Colon (tissue), 2 donors: ENCODE measurements around the gene BCAS1.

ENCODE experiments used
- FAIRE-seq: peaks from 2 replicates; lab custom pipeline; 2012; peaks lifted over from hg19 to GRCh38; lab: Jason Lieb, UNC
- donor health status: control.
- donor health status: control.

Gene BCAS1, protein sequence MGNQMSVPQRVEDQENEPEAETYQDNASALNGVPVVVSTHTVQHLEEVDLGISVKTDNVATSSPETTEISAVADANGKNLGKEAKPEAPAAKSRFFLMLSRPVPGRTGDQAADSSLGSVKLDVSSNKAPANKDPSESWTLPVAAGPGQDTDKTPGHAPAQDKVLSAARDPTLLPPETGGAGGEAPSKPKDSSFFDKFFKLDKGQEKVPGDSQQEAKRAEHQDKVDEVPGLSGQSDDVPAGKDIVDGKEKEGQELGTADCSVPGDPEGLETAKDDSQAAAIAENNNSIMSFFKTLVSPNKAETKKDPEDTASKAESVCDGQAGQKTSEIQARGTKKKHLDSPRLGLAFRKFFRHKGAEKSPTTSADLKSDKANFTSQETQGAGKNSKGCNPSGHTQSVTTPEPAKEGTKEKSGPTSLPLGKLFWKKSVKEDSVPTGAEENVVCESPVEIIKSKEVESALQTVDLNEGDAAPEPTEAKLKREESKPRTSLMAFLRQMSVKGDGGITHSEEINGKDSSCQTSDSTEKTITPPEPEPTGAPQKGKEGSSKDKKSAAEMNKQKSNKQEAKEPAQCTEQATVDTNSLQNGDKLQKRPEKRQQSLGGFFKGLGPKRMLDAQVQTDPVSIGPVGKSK

DNA sequence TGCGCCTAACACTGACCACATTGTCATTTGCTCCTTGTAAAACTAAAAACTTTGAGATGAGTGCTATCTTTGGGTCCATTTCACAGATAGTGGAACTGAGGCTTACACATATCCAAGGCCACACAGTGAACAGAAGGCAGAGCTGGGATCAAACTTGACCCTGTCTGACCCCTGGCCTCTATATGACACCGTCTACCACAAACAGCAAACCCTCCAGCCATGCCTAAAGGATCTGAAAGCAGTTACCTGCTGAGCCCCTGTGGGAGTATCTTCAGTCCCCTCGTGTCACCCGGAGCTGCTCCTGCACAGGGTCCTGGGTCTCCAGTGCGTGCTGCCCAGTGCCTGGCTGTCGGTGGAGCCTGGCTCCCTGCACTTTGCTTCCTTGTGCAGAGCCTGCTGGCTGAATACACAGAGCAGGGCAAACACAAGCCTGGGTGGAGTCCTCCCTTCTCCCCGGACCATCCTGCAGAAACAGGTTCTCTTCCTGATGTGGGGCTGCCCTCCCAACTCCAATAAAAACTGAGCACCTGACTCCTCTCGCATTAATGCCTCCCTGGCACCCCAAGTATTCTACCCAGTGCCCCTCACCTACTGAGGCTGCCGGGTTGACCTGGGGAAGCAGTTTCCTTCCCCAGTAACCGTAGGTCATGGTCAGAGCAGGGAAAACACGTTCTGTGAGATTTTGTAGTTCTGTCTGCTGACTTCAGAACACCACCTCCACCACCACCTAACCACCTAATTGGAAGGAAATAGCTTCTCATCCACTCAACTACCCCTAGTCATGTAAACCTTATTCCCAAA, at the start of gene BCAS1:
TSS of gene BCAS1 (minus strand) at position 408 of the 801 bp plus-strand sequence. CDS start 11,876 bp downstream, outside the sequence.
- FAIRE-seq = no peak

DNA sequence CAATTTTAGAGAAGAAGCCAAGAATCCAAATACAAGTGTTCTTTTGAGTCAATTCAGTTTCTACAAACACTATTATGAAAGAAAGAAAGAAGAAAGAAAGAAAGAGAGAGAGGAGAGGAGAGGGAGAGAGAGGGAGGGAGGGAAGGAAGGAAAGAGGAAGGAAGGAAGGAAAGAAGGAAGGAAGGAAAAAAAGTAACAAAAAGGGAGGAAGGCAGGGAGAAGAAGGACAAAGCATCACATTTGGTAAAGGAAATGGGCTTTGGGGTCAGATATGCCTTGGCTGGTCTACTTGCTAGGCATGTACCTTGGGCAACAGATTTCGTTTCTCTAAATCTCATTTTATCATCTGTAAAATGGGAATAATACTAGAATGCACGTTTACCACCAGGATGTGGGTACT, 49.4 kb upstream of the BCAS1 start:
- no peak for FAIRE-seq

- FAIRE-seq = no peak
Observed at GRCh38 chr20:54118220-54119001, 48.0 kb upstream of the BCAS1 start.

GRCh38 chr20:54116550-54117235, 46.3 kb upstream of the BCAS1 start:
- no peak for FAIRE-seq

DNA sequence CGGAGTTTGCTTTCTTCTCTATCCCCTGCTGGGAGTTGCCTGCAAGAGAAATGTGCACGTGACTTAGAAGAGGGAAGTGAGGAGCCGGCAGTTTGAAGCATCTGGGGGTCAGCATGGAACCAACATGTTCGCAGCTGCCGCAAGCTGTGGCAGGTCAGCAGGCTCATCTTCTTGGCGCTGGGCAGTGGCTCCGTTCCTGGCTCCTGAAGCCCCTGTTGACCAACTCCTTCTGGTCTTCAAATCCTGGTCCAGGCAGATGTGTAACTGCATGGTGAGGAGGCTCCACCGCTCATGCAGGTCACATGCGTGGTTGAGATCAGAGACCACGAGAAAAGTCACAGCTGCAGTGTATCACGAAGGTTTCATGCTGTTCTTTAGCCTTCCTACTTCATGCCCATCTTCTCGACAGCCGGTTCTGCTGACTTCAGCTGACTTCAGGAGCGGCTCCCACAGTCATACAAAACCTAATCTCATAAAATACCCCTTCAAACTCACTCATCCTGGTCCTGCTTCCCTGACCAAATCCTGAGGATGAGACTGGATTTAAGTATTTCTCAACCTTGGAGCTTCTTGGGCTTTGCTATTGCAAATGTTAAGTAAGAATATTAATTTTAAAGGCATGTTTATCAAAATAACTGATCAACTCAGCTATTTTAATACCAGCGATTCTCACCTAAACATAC, 44.9 kb upstream of the BCAS1 start:
- FAIRE-seq = no peak

- FAIRE-seq = no peak
Observed at GRCh38 chr20:54114109-54114508, 43.7 kb upstream of the BCAS1 start.

GRCh38 chr20:54113566-54113965, 43.2 kb upstream of the BCAS1 start:
- peak; percentile 21 for FAIRE-seq

- FAIRE-seq = no peak
Observed at GRCh38 chr20:54112221-54112884, 42.0 kb upstream of the BCAS1 start.

DNA sequence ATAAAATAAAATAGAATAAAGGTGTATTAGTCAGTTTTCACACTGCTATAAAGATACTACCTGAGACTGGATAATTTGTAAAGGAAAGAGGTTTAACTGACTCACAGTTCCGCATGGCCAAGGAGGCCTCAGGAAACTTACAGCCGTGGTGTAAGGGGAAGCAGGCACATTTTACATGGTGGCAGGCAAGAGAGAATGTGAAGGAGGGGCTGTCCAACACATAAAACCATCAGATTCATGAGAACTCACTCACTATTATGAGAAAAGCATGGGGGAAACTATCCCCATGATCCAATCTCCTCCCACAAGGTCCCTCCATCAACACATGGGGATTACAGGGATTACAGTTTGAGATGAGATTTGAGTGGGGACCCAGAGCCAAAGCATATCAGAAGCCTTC, 41.1 kb upstream of the BCAS1 start:
- FAIRE-seq = no peak

DNA sequence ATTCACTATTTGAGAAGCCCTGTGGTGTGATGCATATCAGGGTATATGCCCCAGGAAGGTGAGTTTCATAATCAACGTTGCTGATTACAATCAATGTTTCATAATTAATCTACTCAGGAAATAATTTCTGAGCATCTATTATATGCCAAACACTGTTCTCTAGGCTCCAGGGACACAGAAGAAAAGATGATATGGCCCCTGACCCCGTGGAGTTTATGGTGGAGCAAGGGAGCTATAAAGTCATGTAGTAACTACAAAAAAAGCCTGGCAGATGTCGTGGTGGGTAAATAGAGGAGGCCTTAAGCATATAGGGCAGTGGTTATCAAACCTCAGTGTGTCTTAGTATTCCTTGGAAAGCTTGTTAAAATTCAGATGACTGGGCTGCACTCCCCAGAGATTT, 40.1 kb upstream of the BCAS1 start:
- no peak for FAIRE-seq

- FAIRE-seq = no peak
Observed at GRCh38 chr20:54110041-54110440, 39.6 kb upstream of the BCAS1 start.

- peak; percentile 75 for FAIRE-seq
Observed at GRCh38 chr20:54108817-54109216, 38.4 kb upstream of the BCAS1 start.

- FAIRE-seq = no peak
Observed at GRCh38 chr20:54108326-54108642, 37.9 kb upstream of the BCAS1 start.

GRCh38 chr20:54107600-54108325, 37.4 kb upstream of the BCAS1 start:
- FAIRE-seq = no peak

GRCh38 chr20:54107181-54107580, 36.8 kb upstream of the BCAS1 start:
- no peak for FAIRE-seq

DNA sequence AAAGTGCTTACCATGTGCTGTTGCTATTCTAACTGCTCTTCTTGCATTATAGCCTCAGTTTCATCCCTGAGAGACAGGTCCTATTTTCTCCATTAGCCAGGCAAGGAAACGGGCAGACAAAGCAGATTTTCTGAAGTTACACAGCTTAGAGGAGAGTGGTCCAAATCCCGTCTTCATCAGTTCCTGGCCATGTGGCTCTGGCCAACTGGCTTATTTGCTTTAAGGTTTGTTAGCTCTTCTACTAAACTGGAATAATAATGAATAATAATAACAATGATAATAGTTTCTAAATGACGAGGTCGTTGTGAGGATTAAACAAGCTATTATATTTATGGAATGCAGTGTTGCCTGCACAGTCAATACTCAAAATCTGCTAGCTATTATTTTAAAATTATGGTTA, 35.8 kb upstream of the BCAS1 start:
- FAIRE-seq = no peak

DNA sequence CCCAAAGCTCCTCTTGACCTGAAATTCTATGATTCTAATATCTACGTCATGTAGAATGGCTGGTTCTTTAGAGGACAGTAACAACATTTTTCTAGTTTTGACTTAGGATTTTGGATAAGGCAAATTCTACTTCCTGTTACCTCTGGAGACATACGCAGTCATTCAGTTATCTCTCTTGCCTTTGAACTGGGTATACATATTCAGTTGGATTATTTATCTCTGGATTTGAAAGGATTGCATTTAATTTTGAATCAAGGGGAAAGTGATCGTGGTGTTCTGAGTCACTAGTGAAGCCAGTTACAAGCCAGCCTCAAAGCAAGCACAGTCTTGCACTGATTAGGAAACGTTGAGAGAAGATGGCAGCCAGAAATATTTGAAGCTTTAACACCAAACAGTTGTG, 35.3 kb upstream of the BCAS1 start:
- FAIRE-seq = no peak

DNA sequence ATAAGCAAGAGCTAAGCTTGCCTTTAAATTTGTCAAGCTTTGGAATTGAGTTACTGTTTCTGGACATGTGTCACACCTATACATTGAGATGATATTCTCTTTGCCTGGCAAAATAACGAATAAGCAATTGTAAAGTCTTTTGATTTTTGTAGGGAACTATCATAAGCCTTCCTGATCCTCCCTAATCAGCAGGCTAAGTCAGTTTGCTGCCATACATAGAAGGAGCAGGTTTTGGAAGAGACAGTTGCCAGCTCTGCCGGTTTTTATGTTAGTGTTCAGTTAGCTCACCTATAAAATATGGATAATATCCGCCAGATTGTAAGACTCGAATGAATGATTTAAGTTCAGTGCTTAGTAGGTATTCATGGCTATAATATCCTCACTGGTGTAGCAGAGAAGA, 34.4 kb upstream of the BCAS1 start:
- FAIRE-seq = no peak

- FAIRE-seq = no peak
Observed at GRCh38 chr20:54103762-54104600, 33.6 kb upstream of the BCAS1 start.
